SK-N-SH (cell line): ENCODE results near the gene GNAT3. TPM values are rescaled to one million over a fixed set of nuclear protein-coding genes. Genes with fewer than 3 reads are reported as not detected.
A peak's percentile ranks its signal among the peaks of the same experiment; 100 is the strongest.

Source experiments
- CTCF ChIA-PET: fragments of 300-600, 350-600 bp; formaldehyde crosslinking; extraction: SDS; loops from one replicate; lab custom pipeline; 2021; lab: Yijun Ruan, JAX
- POLR2A ChIA-PET: fragments of 350-600 bp; sonication (Branson Sonifier 250); formaldehyde crosslinking; extraction: SDS; loops from one replicate; lab custom pipeline; 2020; ENCODE audit warnings: antibody characterized with exemption, inconsistent platforms; lab: Yijun Ruan, JAX
- DNase-seq: peaks from one replicate; pipeline ENCODE4 v3.0.0; 2012
- H2AFZ ChIP-seq: fragments of 200-600 bp; sonication (generic); 2 replicates; pipeline ENCODE4 v1.8.1; 2016; ENCODE audit warnings: antibody characterized with exemption, mild to moderate bottlenecking, low read depth
- H3F3A ChIP-seq: fragments of 200-600 bp; sonication (generic); replicated peaks from 2 replicates; pipeline ENCODE3; 2016; ENCODE audit warnings: antibody characterized with exemption, mild to moderate bottlenecking; ENCODE audit not compliant: insufficient read depth
- H3K27ac ChIP-seq, 2 experiments: fragments of 200-500 bp in 1 of 2; fragments of 200-600 bp in 1 of 2; sonication (Bioruptor generic) in 1 of 2; sonication (generic), shearing (Covaris generic) in 1 of 2; 2 replicates each; pipeline versions ENCODE4 v1.5.1 to v1.6.1; 2014 to 2016; ENCODE audit warnings: low read depth in 2 of 2, inconsistent platforms in 1 of 2, low read length in 1 of 2, mild to moderate bottlenecking in 1 of 2, mixed read lengths in 1 of 2
- H3K27me3 ChIP-seq: fragments of 200-600 bp; sonication (generic), shearing (Covaris generic); 2 replicates; pipeline ENCODE4 v1.6.1; 2016; ENCODE audit warnings: mixed run types; ENCODE audit not compliant: insufficient read depth
- H3K36me3 ChIP-seq, 2 experiments: fragments of 200-500 bp in 1 of 2; fragments of 200-600 bp in 1 of 2; sonication (Bioruptor generic) in 1 of 2; sonication (generic) in 1 of 2; replicated peaks in 1 of 2; 2 replicates each; pipeline versions ENCODE3 to v1.5.1; 2014 to 2016; ENCODE audit warnings: low read length in 1 of 2, mild to moderate bottlenecking in 1 of 2; ENCODE audit not compliant: insufficient read depth in 2 of 2, control insufficient read depth in 1 of 2
- H3K4me1 ChIP-seq, 2 experiments: fragments of 200-500 bp in 1 of 2; fragments of 200-600 bp in 1 of 2; sonication (Bioruptor generic) in 1 of 2; sonication (generic), shearing (Covaris generic) in 1 of 2; 2 replicates each; pipeline versions ENCODE4 v1.5.1 to v1.6.1; 2014 to 2016; ENCODE audit warnings: low read depth in 1 of 2, low read length in 1 of 2, mixed run types in 1 of 2; ENCODE audit not compliant: insufficient read depth in 2 of 2, control insufficient read depth in 1 of 2
- H3K4me2 ChIP-seq: fragments of 200-600 bp; sonication (generic), shearing (Covaris generic); 2 replicates; pipeline ENCODE4 v1.6.1; 2017; ENCODE audit warnings: mixed run types
- H3K4me3 ChIP-seq, 2 experiments: fragments of 200-500 bp in 1 of 2; fragments of 200-600 bp in 1 of 2; sonication (Bioruptor generic) in 1 of 2; sonication (generic), shearing (Covaris generic) in 1 of 2; 2 replicates each; pipeline versions ENCODE4 v1.5.1 to v1.8.1; 2014 to 2016; ENCODE audit warnings: low read depth in 2 of 2, inconsistent platforms in 1 of 2, low read length in 1 of 2, mild to moderate bottlenecking in 1 of 2, mixed read lengths in 1 of 2, moderate library complexity in 1 of 2
- H3K79me2 ChIP-seq: fragments of 200-600 bp; sonication (generic); 2 replicates; pipeline ENCODE4 v1.8.1; 2017; ENCODE audit warnings: mild to moderate bottlenecking; ENCODE audit not compliant: insufficient read depth
- H3K9ac ChIP-seq: fragments of 200-600 bp; sonication (generic); 2 replicates; pipeline ENCODE4 v1.6.1; 2017; ENCODE audit warnings: mixed run types
- H3K9me2 ChIP-seq: fragments of 200-600 bp; sonication (generic); 2 replicates; pipeline ENCODE4 v1.6.1; 2017; ENCODE audit warnings: mixed run types
- H3K9me3 ChIP-seq: fragments of 200-600 bp; sonication (generic); 2 replicates; pipeline ENCODE4 v1.6.1; 2017; ENCODE audit warnings: mixed run types, mild to moderate bottlenecking, moderate library complexity
- H4K20me1 ChIP-seq: fragments of 200-600 bp; sonication (generic); 2 replicates; pipeline ENCODE4 v1.6.1; 2017; ENCODE audit warnings: mild to moderate bottlenecking, mixed run types; ENCODE audit not compliant: insufficient read depth
- CTCF ChIP-seq: fragments of 200-600 bp; sonication (generic); IDR thresholded peaks from 2 replicates; pipeline ENCODE4 v1.6.1; 2017; ENCODE audit warnings: antibody characterized with exemption, mild to moderate bottlenecking, moderate library complexity
- ELF1 ChIP-seq: IDR thresholded peaks from 2 replicates; pipeline ENCODE4 v1.4.0; 2012
- EP300 ChIP-seq, 2 experiments: IDR thresholded peaks; 2 replicates each; pipeline versions ENCODE4 v1.4.0 to v1.6.1; 2012; ENCODE audit warnings: borderline replicate concordance in 1 of 2, low read depth in 1 of 2, low read length in 1 of 2
- FOSL2 ChIP-seq: IDR thresholded peaks from 2 replicates; pipeline ENCODE4 v1.4.0; 2012; ENCODE audit warnings: low read depth, mild to moderate bottlenecking, moderate library complexity, borderline replicate concordance
- IRF3 ChIP-seq: fragments of 150-350 bp; IDR thresholded peaks from 2 replicates; pipeline ENCODE4 v1.6.1; 2016; ENCODE audit warnings: mild to moderate bottlenecking, low read depth, low read length
- JUND ChIP-seq: IDR thresholded peaks from 2 replicates; pipeline ENCODE4 v1.4.0; 2012
- RAD21 ChIP-seq: IDR thresholded peaks from 2 replicates; pipeline ENCODE4 v1.6.1; 2012; ENCODE audit warnings: mild to moderate bottlenecking, low read length
- SIN3A ChIP-seq: IDR thresholded peaks from 2 replicates; pipeline ENCODE4 v1.6.1; 2012; ENCODE audit warnings: low read depth, mild to moderate bottlenecking, low read length, moderate library complexity, borderline replicate concordance
- SMC3 ChIP-seq: IDR thresholded peaks from 2 replicates; pipeline ENCODE4 v1.6.1; 2012; ENCODE audit warnings: low read depth, low read length, improper control_type of control experiment
- TEAD4 ChIP-seq: IDR thresholded peaks from 2 replicates; pipeline ENCODE4 v1.4.0; 2012; ENCODE audit warnings: mild to moderate bottlenecking, borderline replicate concordance; ENCODE audit not compliant: insufficient read depth
- YY1 ChIP-seq: IDR thresholded peaks from 2 replicates; pipeline ENCODE4 v1.4.0; 2012; ENCODE audit warnings: low read depth, mild to moderate bottlenecking
- WGBS: methylation state at CpG from one replicate; pipeline ENCODE4 v1.1.6; 2017; ENCODE audit warnings: low lambda C conversion rate; 5-methylcytosine and 5-hydroxymethylcytosine counted together
- polyA plus RNA-seq, 3 experiments: library from polyadenylated mRNA; depleted of rRNA; stranded (reverse); fragments of >200 nt; gene quantifications; 2 replicates each; pipeline ENCODE4 v1.2.3, GENCODE V29; 2012

GNAT3 gene
- polyA plus RNA-seq, 1 of the 3 experiments (the other 2 are of a cell fraction): not detected

- peak overlapping the region; percentile 4; the same call in 1 of the 2 replicates for H2AFZ ChIP-seq
- H3K4me2 ChIP-seq: no peak overlapping the region
- no peaks in the 10 kb centered on the region for H3K27me3 ChIP-seq
- ChIA-PET CTCF (interaction anchor here (0.7 to 3.7 kb wide), 33 partner anchors 9 to 1041 kb away, joined by 3 to 66 read pairs (median 7); partner anchors contain the start of gene GNAI1), POLR2A (no interaction called here)
- peak overlapping the region in 1 of 2 experiments; percentile 38; a peak in 1 of 4 replicates for H3K27ac ChIP-seq
- no peak overlapping the region for H3K9ac ChIP-seq
- H4K20me1 ChIP-seq: no peaks in the 10 kb centered on the region
- DNase-seq: no peak
- H3K36me3 ChIP-seq: no peaks in the 10 kb centered on the region
- no peaks in the 10 kb centered on the region for H3K9me2 ChIP-seq
- no peaks in the 10 kb centered on the region for H3K9me3 ChIP-seq
- H3F3A ChIP-seq: peaks cover 22% of the 10 kb centered on the region
- WGBS: 89% methylated on average over 1 of the region's 1 CpG
- H3K4me1 ChIP-seq: no peaks in the 10 kb centered on the region
- no peaks in the 10 kb centered on the region for H3K79me2 ChIP-seq
- no peak overlapping the region for H3K4me3 ChIP-seq
- TF ChIP-seq JUND (no peak), IRF3 (no peak), ELF1 (no peak)
Measured at GRCh38 chr7:80429181-80429580, 82.7 kb downstream of the GNAT3 start.

GRCh38 chr7:80428161-80429054, 83.5 kb downstream of the GNAT3 start:
- H4K20me1 ChIP-seq: no peaks in the 10 kb centered on the region
- H3K36me3 ChIP-seq: no peaks in the 10 kb centered on the region
- no peak overlapping the region for H3K9ac ChIP-seq
- no peaks in the 10 kb centered on the region for H3K9me3 ChIP-seq
- H3K4me1 ChIP-seq: no peaks in the 10 kb centered on the region
- H3K4me2 ChIP-seq: no peak overlapping the region
- peak overlapping the region in 1 of 2 experiments; percentile 38; a peak in 1 of 4 replicates for H3K27ac ChIP-seq
- 73% methylated on average over 9 of the region's 9 CpGs for WGBS
- no peaks in the 10 kb centered on the region for H3K9me2 ChIP-seq
- TF ChIP-seq ELF1 (no peak), EP300 (IDR thresholded peaks at IDR 0.05; ENCODE audit: borderline replicate concordance in 1 of 2, low read depth in 1 of 2, low read length in 1 of 2) (no peak), TEAD4 (no peak), YY1 (no peak), SIN3A (no peak), FOSL2 (no peak), CTCF (peak; percentile 85), RAD21 (peak; percentile 93), SMC3 (peak; percentile 88), IRF3 (0 out of 2 replicates have a peak, but pooled peaks have one; percentile 11)
- no peak overlapping the region for H3K4me3 ChIP-seq
- peak; percentile 37 for DNase-seq
- ChIA-PET POLR2A (no interaction called here), CTCF (interaction anchor here (0.6 to 3.7 kb wide), 44 partner anchors 8 to 1042 kb away, joined by 3 to 66 read pairs (median 4); partner anchors contain the start of gene GNAI1)
- H2AFZ ChIP-seq: peak overlapping the region; percentile 9; the same call in 1 of the 2 replicates
- no peaks in the 10 kb centered on the region for H3K79me2 ChIP-seq
- no peaks in the 10 kb centered on the region for H3K27me3 ChIP-seq
- peaks cover 22% of the 10 kb centered on the region for H3F3A ChIP-seq
